ENCODE measurements around the gene PDE9A.

Gene PDE9A

GRCh38 chr21:42760361-42760950 is 107.0 kb downstream of the PDE9A start:
- no peak for DNase-seq

DNA sequence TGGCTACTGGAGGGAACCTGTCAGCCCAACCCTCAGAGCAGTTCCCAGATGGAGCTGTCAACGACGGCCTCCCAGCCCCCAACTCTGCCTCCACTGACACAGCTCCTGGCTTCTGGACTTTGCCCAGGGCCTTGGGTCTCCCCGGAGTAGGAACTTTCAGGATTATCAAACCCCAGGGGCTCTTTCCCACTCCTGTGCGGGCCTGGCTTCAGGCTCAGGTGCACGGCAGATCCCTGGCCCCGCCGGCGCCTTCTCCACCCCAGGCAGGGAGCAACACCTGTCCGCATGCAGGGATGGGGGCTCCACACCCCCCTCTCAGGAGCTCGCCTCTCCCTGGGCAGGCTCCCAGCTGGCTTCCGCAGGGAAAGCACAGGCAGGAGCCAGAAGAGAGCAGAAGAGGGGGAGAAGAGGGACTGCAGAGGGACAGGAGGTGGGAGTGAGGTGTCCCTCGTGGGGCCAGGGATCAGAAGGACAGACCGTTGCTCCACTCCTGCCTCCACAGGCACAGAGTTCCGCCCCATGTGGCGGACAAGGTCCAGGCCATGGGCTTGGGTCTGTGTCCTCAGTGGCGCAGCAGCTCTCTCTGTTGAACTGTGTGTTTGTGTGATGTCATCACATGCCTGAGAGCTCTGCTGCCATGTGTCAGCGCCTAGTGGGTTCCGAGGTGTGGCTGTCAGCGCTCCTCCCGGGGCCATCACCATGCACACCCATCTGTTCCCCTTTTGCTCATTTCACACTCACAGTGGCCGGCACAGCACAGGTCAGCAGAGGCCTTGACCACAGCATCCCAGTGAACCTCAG is 107.7 kb downstream of the PDE9A start:
- DNase-seq, result no peak

GRCh38 chr21:42761776-42762335 is 108.4 kb downstream of the PDE9A start:
- DNase-seq, result no peak

- no peak for DNase-seq
Observed at GRCh38 chr21:42763581-42764442, 110.4 kb downstream of the PDE9A start.

DNA sequence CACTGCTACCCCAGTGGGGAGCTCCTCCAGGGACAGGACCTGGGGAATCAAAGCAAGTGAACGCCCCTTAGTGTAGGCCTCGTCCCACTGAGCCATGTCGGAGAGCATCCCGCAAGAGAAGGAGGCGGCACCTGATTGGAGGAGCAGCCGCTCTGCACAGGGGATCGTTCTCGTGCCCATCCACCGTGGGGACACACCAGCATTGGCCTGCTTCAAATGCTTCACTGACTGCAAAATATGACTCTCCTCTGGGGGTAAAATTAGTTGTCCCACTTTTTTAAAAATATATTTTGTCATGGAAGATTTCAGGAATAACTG is 111.0 kb downstream of the PDE9A start:
- no peak for DNase-seq

DNA sequence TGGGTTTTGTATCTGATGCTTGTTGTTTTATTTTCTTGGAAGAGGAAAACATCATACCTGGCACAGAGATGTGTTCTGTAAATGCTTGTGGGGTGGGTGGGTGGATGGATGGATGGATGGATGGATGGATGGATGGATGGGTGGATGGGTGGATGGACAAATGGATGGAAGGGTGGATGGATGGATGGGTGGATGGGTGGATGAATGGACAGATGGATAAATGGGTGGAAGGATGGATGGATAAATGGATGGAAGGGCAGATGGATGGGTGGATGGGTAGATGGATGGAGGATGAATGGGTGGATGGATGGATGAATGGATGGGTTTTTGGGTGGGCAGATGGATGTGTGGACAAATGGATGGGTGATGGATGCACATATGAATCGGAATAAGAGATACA is 111.5 kb downstream of the PDE9A start:
- DNase-seq, result no peak

DNA sequence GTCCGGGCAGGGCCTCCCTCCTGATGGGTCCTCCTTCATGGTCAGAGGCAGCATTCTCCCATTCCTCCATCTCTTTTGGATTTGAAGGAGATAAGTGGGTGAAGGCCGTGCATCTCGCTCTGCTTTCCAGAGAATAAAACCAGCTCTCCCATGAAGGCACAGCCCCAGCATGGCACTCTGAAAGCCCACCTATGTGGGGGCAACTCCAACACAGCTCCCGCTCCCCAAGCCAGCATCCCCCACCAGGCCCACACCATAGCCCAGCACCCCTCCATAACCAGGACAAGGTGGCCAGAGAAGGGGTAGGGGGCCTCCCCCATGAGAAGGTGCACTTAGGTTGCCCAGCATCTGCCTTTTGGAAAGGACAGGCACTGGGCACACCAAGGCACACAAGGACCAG is 112.2 kb downstream of the PDE9A start:
- DNase-seq, result no peak

GRCh38 chr21:42766739-42767560 is 113.5 kb downstream of the PDE9A start:
- no peak for DNase-seq

DNA sequence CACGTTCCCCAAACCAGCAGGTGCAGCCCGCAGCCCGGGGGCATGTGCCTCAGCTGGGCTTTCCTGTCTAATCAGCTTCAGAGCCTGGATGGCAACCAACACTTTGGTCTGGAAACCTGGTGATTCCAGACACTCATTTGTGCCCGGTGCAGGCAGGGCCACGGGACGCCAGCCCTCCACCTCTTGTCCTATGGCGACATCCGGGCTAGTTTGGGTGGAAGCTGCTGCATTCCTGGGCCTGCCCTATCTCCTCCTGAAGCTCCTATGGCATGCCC is 114.1 kb downstream of the PDE9A start:
- no peak for DNase-seq

DNA sequence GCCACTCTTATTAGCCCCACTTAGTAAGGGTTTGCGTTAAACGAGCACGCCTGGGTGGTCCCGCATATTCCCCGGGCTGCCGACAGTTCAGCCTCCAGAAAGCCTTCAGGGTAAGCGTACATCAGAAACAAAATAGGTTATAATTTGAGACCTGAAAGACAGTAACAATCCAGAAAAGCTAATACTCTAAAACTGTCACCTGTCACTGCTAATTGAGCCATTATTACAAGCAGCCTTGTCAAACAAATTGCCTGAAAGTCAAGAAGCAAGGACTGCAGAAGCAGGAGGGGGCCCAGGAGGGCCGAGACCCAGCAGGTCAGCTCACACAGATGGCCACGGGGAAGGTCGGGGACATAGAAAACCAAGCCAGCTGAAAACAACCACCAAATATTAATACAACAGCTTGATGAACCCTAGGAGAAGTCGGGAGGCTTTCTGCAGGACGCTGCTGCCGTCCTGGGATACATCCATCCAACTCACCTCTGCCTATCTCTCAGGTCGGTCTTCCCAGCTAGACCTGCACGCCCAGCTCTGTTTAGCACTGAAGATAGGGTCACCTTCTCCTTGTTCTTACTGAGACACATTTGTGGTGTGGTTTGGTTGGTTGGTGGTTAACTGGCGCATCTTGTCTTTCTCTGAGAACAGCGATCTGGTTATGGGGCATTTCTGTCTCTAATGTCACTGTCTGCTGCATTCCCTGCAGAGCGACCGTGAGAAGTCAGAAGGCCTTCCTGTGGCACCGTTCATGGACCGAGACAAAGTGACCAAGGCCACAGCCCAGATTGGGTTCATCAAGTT is 115.1 kb downstream of the PDE9A start:
- no peak for DNase-seq

DNA sequence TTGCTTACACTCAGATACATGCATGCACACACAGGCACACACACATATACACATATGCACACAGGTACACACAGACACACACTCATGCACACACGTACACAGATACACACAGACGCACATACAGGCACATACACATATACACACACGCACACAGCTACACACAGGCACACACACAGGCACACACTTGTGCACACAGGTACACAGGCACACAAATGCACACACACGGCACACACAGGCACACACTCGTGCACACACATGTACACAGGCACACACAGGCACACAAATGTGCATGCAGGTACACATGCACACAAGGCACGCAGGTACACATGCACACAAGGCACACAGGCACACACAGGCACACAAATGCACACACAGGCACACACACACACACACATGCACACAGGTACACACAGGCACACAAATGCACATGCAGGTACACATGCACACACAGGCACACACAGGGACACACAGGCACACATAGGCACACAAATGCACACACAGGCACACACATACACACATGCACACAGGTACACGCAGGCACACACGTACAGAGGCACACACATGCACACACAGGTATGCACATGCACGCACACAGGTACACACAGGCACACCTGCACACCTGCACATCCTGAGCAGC is 115.9 kb downstream of the PDE9A start:
- DNase-seq, result no peak

DNA sequence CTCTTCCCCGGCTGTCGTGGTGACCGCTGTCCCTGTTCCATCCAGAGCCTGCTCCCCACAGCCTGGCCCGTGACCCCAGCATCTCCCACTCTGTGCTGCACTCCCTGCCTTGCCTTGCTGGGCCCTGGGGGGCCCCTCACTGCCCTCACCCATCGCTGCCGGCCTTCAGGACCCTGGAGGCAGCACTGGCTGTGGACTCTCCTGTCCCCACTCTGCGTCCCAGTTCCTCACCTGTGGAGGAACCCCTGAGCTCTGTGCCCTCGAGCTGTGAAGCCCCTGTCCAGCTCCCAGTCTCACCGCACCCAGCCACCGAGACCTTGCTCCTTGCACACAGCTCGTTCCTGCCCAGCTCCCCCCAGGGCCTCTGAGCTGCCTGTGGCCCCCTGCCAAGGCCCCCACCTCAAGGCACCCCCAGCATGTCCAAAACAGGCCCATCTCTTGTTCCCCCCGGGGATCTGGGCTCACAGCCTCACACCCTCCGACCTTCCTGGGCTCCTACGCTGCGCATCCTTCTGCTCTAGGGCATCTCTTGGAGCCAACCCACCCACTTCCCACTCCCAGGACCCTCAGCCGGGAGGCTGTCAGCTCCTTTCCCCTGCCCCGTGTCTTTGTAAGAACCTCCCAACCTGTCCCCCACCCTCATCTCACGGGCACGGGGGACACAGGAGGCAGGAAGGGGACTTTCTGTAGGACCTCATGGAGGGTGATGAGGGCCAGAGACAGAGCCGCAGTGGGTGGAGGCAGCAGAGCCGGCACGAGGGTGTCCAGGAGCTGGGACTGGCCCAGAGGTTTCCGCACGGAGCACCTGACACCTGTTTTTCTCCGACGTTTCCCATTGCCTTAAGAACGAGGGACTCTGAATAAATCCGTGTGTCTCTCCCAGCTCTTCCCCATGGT is 116.6 kb downstream of the PDE9A start:
- DNase-seq, result no peak

GRCh38 chr21:42770717-42771502 is 117.5 kb downstream of the PDE9A start:
- DNase-seq, result no peak

DNA sequence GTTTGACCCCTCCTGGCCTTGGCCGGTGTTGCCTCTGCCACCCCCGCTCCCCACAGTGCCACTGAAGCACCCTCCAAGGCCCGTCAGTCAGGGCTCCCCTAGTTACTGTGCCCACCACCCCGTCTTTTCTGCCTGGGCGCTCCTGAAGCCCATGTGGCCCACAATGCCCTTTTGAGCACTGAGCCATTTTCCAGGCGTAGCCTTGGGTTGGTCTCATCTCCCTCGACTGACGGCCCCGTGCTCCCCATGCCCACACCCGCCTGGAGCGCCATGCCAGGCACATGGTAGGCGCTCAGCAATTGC is 118.0 kb downstream of the PDE9A start:
- DNase-seq, result no peak

DNA sequence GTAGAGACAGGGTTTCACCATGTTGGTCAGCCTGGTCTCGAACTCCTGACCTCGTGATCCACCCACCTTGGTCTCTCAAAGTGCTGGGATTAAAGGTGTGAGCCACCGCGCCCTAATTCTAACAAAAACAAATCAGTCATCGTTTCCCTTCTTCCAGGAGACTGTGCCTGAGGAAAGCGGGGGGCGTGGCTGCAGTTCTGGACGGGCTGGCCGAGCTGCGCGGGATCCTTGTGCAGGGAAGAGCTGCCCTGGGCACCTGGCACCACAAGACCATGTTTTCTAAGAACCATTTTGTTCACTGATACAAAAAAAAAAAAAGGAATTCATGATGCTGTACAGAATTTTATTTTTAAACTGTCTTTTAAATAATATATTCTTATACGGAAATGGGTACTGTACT is 121.7 kb downstream of the PDE9A start:
- no peak for DNase-seq

GRCh38 chr21:42775891-42776290 is 122.5 kb downstream of the PDE9A start:
- no peak for DNase-seq

GRCh38 chr21:42777064-42777756 is 123.8 kb downstream of the PDE9A start:
- no peak for DNase-seq

DNA sequence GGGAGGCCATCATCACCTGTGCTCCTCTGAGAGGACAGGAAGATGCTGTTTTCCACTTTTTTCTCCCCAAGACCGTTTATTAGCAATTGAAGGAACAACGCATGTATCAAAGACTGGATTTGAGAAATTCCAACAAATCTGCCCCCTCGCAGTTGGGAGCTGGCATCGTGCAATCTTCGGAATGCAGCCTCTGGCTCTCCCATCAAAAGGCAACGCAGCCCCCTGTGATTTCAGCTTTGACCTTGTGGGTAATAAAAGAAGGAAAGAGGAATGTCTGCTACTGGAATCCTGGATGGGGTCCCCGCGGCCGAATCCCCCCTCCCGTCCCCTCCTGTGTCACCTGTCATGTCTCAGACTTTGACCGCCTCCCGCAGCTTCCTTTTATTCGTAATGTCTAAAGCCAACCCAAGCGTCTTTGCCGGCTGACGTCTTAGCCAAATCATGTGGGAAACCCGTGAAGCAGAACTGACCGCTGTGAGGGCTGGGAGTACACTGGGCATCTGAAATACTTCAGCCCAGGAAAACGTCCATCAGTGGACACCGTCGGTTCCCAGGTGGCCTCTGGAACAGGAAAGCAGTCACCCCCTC is 124.4 kb downstream of the PDE9A start:
- no peak for DNase-seq

DNA sequence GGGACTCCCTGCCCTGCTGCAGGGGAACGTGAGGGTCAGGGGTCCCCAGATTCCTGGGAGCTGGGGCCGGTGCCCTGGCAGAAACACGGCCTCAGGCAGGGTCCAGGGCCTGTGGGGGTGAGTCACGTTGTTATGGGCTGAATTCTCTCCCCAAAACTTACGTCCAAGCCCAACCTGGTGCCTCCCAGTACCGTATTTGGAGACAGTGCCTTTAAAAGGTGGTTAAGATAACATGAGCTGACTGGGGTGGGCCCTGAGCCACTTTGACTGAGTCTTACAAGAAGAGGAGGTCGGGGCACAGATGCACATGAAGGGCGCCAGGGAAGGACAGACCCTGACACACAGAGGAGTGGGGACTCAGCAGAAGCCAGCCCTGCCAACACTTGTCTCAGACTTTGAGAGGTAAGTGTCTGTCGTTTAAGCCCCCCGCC is 126.0 kb downstream of the PDE9A start:
- DNase-seq, result no peak

All from activated CD4-positive, alpha-beta T cell treated with anti-CD3 and anti-CD28 coated beads for 1 hour (primary cell).